Mesendoderm (in vitro differentiated cells): ENCODE measurements around the gene TMEM121.
"Not testable (repeated sequence)": the region's sequence is repeated elsewhere in the genome, so short reads cannot be mapped to it uniquely, and the experiment has no call there.

Experiments
- DNase-seq: peaks from one replicate; pipeline ENCODE4 v3.0.0; 2013
- H2AK5ac ChIP-seq: 2 replicates; pipeline ENCODE4 v1.6.1; 2013; ENCODE audit warnings: low read length, inconsistent platforms
- H2BK120ac ChIP-seq: 2 replicates; pipeline ENCODE4 v1.6.1; 2013; ENCODE audit warnings: low read depth, mild to moderate bottlenecking, low read length, moderate library complexity, mixed read lengths
- H2BK15ac ChIP-seq: replicated peaks from 2 replicates; pipeline ENCODE4 v1.6.1; 2013; ENCODE audit warnings: low read depth, mild to moderate bottlenecking, moderate library complexity
- H2BK5ac ChIP-seq: 2 replicates; pipeline ENCODE4 v1.6.1; 2013; ENCODE audit warnings: low read length, inconsistent platforms
- H3K18ac ChIP-seq: 2 replicates; pipeline ENCODE4 v1.6.1; 2013; ENCODE audit warnings: mild to moderate bottlenecking, low read length, mixed read lengths
- H3K23ac ChIP-seq: one replicate; pipeline ENCODE4 v1.6.1; 2013; ENCODE audit warnings: low read length
- H3K27ac ChIP-seq: 2 replicates; pipeline ENCODE4 v1.5.1; 2013; ENCODE audit warnings: low read depth, mild to moderate bottlenecking, inconsistent platforms, low read length, moderate library complexity
- H3K27me3 ChIP-seq: 2 replicates; pipeline ENCODE4 v1.6.1; 2013; ENCODE audit warnings: low read length, control low read depth, mild to moderate bottlenecking, inconsistent platforms; ENCODE audit not compliant: insufficient read depth, poor library complexity
- H3K36me3 ChIP-seq: 2 replicates; pipeline ENCODE4 v1.6.1; 2013; ENCODE audit warnings: low read length, inconsistent platforms; ENCODE audit not compliant: control insufficient read depth, insufficient read depth
- H3K4ac ChIP-seq: one replicate; pipeline ENCODE4 v1.6.1; 2013; ENCODE audit warnings: low read depth, mild to moderate bottlenecking, low read length, moderate library complexity
- H3K4me1 ChIP-seq: 2 replicates; pipeline ENCODE4 v1.6.1; 2013; ENCODE audit warnings: low read depth, low read length, inconsistent platforms; ENCODE audit not compliant: control insufficient read depth
- H3K4me2 ChIP-seq: 2 replicates; pipeline ENCODE4 v1.6.1; 2013; ENCODE audit warnings: low read length
- H3K4me3 ChIP-seq: 2 replicates; pipeline ENCODE4 v1.5.1; 2013; ENCODE audit warnings: mild to moderate bottlenecking, low read length
- H3K56ac ChIP-seq: one replicate; pipeline ENCODE4 v1.6.1; 2013; ENCODE audit warnings: low read length
- H3K79me1 ChIP-seq: 2 replicates; pipeline ENCODE4 v1.6.1; 2013; ENCODE audit warnings: low read length, inconsistent platforms
- H3K79me2 ChIP-seq: 2 replicates; pipeline ENCODE4 v1.6.1; 2013; ENCODE audit warnings: mild to moderate bottlenecking, low read length; ENCODE audit not compliant: control insufficient read depth, insufficient read depth
- H3K9ac ChIP-seq: 2 replicates; pipeline ENCODE4 v1.6.1; 2013; ENCODE audit warnings: low read length, inconsistent platforms
- H4K5ac ChIP-seq: one replicate; pipeline ENCODE4 v1.6.1; 2013; ENCODE audit warnings: low read length
- H4K8ac ChIP-seq: one replicate; pipeline ENCODE4 v1.6.1; 2013; ENCODE audit warnings: low read depth, mild to moderate bottlenecking, control low read depth, low read length, moderate library complexity
- WGBS: extraction: QIAGEN DNeasy Blood & Tissue Kit; methylation state at CpG from one replicate; pipeline ENCODE4 v1.1.7; 2013; ENCODE audit warnings: low lambda C conversion rate, missing lambda C conversion rate; ENCODE audit not compliant: insufficient coverage; ENCODE audit errors: extremely low coverage; 5-methylcytosine and 5-hydroxymethylcytosine counted together

TMEM121 gene

GRCh38 chr14:105562713-105563346 lies 36.4 kb downstream of the TMEM121 start:
- no peak overlapping the region for H3K18ac ChIP-seq
- H2AK5ac ChIP-seq: no peak overlapping the region
- H3K23ac ChIP-seq: no peak overlapping the region
- H3K27me3 ChIP-seq: no peaks in the 10 kb centered on the region
- no peak overlapping the region for H3K56ac ChIP-seq
- H4K8ac ChIP-seq: no peak overlapping the region
- no peaks in the 10 kb centered on the region for H3K79me2 ChIP-seq
- no peak overlapping the region for H3K9ac ChIP-seq
- H3K4me1 ChIP-seq: no peaks in the 10 kb centered on the region
- no peak overlapping the region for H3K4ac ChIP-seq
- DNase-seq: no peak
- H3K4me2 ChIP-seq: no peak overlapping the region
- no peak overlapping the region for H3K4me3 ChIP-seq
- no peak overlapping the region for H3K27ac ChIP-seq
- WGBS: 100% methylated on average over 4 of the region's 4 CpGs
- no peak overlapping the region for H2BK5ac ChIP-seq
- H4K5ac ChIP-seq: no peak overlapping the region
- no peaks in the 10 kb centered on the region for H3K79me1 ChIP-seq
- H2BK15ac ChIP-seq: no peak overlapping the region
- H2BK120ac ChIP-seq: no peak overlapping the region
- no peaks in the 10 kb centered on the region for H3K36me3 ChIP-seq

GRCh38 chr14:105563347-105563737 lies 37.0 kb downstream of the TMEM121 start:
- Histone ChIP-seq H3K79me2 (no peaks in the 10 kb centered on the region), H4K5ac (no peak overlapping the region), H3K27me3 (no peaks in the 10 kb centered on the region), H3K4me1 (no peaks in the 10 kb centered on the region), H4K8ac (no peak overlapping the region), H2BK5ac (no peak overlapping the region), H3K23ac (no peak overlapping the region), H3K4me2 (no peak overlapping the region), H3K56ac (no peak overlapping the region), H3K27ac (no peak overlapping the region), H2BK120ac (no peak overlapping the region), H2BK15ac (no peak overlapping the region), H3K9ac (no peak overlapping the region), H3K4me3 (no peak overlapping the region), H3K18ac (no peak overlapping the region), H3K36me3 (no peaks in the 10 kb centered on the region), H3K4ac (no peak overlapping the region), H2AK5ac (no peak overlapping the region), H3K79me1 (no peaks in the 10 kb centered on the region)
- no peak for DNase-seq

- WGBS: no CpG with 5 or more reads among the region's 16 CpGs
- H3K4me1 ChIP-seq, H3K56ac ChIP-seq, DNase-seq, H4K8ac ChIP-seq, H3K18ac ChIP-seq, H3K4me2 ChIP-seq, H3K27me3 ChIP-seq, H3K79me2 ChIP-seq, H3K4me3 ChIP-seq, H3K79me1 ChIP-seq, H2BK15ac ChIP-seq, H3K27ac ChIP-seq, H3K4ac ChIP-seq, H4K5ac ChIP-seq, H2BK120ac ChIP-seq, H3K23ac ChIP-seq, H2AK5ac ChIP-seq, H3K36me3 ChIP-seq, H3K9ac ChIP-seq, H2BK5ac ChIP-seq: not testable (repeated sequence)
Observed at GRCh38 chr14:105564536-105564935, 38.2 kb downstream of the TMEM121 start.

- not testable (repeated sequence) for H3K23ac ChIP-seq, H3K4me2 ChIP-seq, H3K56ac ChIP-seq, H3K4me3 ChIP-seq, H3K27me3 ChIP-seq, H3K79me2 ChIP-seq, H3K4me1 ChIP-seq, DNase-seq, H2BK5ac ChIP-seq, H3K79me1 ChIP-seq, H3K18ac ChIP-seq, H3K4ac ChIP-seq, H3K36me3 ChIP-seq, H2BK120ac ChIP-seq, H4K8ac ChIP-seq, H4K5ac ChIP-seq, H2BK15ac ChIP-seq, H2AK5ac ChIP-seq, H3K27ac ChIP-seq, H3K9ac ChIP-seq
- no CpG with 5 or more reads among the region's 8 CpGs for WGBS
Observed at GRCh38 chr14:105565185-105565919, 39.0 kb downstream of the TMEM121 start.

GRCh38 chr14:105566248-105567163 lies 40.1 kb downstream of the TMEM121 start:
- not testable (repeated sequence) for H3K4me1 ChIP-seq, H4K5ac ChIP-seq, H3K9ac ChIP-seq, H2BK5ac ChIP-seq, H3K4ac ChIP-seq, H3K18ac ChIP-seq, H3K27ac ChIP-seq, H3K23ac ChIP-seq, H2BK120ac ChIP-seq, H3K79me1 ChIP-seq, H2AK5ac ChIP-seq, H3K4me3 ChIP-seq, H3K27me3 ChIP-seq, H3K56ac ChIP-seq, H3K36me3 ChIP-seq, H4K8ac ChIP-seq, H3K4me2 ChIP-seq, H3K79me2 ChIP-seq, DNase-seq, H2BK15ac ChIP-seq
- WGBS: no CpG with 5 or more reads among the region's 34 CpGs
